HL-60 (cell line): ENCODE data around the gene GLP1R.

Experiments used
- DNase-seq, 2 experiments: peaks; one replicate each; pipeline ENCODE4 v3.0.0-alpha.2; 2010 to 2020; ENCODE audit warnings: low read depth in 1 of 2, low spot score in 1 of 2
- H3K27ac ChIP-seq: fragments of 250-450 bp; sonication (Bioruptor Pico); replicated peaks from 2 replicates; pipeline ENCODE4 v1.5.1; 2020; ENCODE audit warnings: mild to moderate bottlenecking, moderate library complexity
- H3K27me3 ChIP-seq: fragments of 250-450 bp; sonication (Bioruptor Pico); 2 replicates; pipeline ENCODE4 v1.5.1; 2021; ENCODE audit warnings: mild to moderate bottlenecking, moderate library complexity; ENCODE audit not compliant: insufficient read depth, poor library complexity, severe bottlenecking
- H3K4me3 ChIP-seq: replicated peaks from 2 replicates; pipeline ENCODE4 v1.5.1; 2011; ENCODE audit warnings: mild to moderate bottlenecking, control low read depth, low read length; ENCODE audit not compliant: insufficient read depth
- GABPA ChIP-seq: IDR thresholded peaks from 2 replicates; pipeline ENCODE4 v1.6.1; 2012; ENCODE audit warnings: low read depth
- POLR2AphosphoS5 ChIP-seq: IDR thresholded peaks from 2 replicates; pipeline ENCODE4 v1.6.1; 2012; ENCODE audit warnings: low read depth
- SPI1 ChIP-seq: IDR thresholded peaks from 2 replicates; pipeline ENCODE4 v1.6.1; 2012; ENCODE audit warnings: low read depth, mild to moderate bottlenecking, borderline replicate concordance
- TF ChIP-seq, protein P1 (sequence below): IDR thresholded peaks from one replicate; pipeline ENCODE4 v1.5.1; 2011; ENCODE audit warnings: low read length, control low read depth, inconsistent platforms; ENCODE audit not compliant: insufficient read depth
- TF ChIP-seq, protein P2 (sequence below): IDR thresholded peaks from 2 replicates; pipeline ENCODE4 v1.6.1; 2012; ENCODE audit warnings: low read depth; ENCODE audit not compliant: insufficient replicate concordance

GLP1R gene

DNA sequence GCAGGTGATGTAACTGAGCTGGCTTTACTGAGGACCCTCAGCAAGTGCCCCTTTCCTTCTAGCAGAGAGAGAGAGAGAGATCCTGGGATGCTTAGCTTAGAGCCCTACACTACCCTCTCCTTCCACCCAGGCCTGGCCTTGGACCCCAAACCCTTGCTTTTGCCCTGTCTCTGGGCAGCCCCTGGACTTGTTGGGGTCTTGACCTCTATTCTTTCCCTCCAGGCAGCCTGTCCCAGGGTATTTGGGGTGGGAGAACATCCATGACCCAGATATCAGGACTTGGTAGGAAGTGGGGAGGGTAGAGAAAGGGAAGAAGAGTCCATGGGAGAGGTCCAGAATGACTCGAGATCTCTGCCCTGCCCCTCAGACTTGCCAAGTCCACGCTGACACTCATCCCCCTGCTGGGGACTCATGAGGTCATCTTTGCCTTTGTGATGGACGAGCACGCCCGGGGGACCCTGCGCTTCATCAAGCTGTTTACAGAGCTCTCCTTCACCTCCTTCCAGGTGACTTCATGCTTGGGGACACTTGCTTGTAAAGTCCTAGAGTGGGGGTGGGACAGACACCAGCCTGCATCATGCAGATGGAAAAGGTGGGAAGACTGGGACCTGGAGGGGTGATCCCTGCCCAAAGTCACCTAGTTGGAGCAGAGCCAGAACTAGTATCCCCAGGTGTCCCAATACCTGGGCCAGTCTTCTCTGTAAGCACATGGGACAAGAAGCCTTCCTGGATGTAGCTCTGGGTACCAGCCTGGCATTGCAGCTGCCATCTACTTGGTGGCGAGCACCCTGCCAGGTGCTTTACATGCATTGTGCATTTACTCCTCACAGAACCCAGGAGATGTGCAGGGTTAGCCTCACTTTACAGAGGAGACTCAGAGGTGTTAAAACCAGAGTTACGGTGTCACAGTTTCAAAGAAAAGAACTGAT lies 30.9 kb downstream of the GLP1R start:
- H3K27ac ChIP-seq, result no peak overlapping the region
- no peaks in the 10 kb centered on the region for H3K27me3 ChIP-seq
- TF ChIP-seq SPI1 (no peak), GABPA (no peak), POLR2AphosphoS5 (no peak)
- TF ChIP-seq, protein P1, sequence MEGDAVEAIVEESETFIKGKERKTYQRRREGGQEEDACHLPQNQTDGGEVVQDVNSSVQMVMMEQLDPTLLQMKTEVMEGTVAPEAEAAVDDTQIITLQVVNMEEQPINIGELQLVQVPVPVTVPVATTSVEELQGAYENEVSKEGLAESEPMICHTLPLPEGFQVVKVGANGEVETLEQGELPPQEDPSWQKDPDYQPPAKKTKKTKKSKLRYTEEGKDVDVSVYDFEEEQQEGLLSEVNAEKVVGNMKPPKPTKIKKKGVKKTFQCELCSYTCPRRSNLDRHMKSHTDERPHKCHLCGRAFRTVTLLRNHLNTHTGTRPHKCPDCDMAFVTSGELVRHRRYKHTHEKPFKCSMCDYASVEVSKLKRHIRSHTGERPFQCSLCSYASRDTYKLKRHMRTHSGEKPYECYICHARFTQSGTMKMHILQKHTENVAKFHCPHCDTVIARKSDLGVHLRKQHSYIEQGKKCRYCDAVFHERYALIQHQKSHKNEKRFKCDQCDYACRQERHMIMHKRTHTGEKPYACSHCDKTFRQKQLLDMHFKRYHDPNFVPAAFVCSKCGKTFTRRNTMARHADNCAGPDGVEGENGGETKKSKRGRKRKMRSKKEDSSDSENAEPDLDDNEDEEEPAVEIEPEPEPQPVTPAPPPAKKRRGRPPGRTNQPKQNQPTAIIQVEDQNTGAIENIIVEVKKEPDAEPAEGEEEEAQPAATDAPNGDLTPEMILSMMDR, result no peak
- TF ChIP-seq, protein P2, sequence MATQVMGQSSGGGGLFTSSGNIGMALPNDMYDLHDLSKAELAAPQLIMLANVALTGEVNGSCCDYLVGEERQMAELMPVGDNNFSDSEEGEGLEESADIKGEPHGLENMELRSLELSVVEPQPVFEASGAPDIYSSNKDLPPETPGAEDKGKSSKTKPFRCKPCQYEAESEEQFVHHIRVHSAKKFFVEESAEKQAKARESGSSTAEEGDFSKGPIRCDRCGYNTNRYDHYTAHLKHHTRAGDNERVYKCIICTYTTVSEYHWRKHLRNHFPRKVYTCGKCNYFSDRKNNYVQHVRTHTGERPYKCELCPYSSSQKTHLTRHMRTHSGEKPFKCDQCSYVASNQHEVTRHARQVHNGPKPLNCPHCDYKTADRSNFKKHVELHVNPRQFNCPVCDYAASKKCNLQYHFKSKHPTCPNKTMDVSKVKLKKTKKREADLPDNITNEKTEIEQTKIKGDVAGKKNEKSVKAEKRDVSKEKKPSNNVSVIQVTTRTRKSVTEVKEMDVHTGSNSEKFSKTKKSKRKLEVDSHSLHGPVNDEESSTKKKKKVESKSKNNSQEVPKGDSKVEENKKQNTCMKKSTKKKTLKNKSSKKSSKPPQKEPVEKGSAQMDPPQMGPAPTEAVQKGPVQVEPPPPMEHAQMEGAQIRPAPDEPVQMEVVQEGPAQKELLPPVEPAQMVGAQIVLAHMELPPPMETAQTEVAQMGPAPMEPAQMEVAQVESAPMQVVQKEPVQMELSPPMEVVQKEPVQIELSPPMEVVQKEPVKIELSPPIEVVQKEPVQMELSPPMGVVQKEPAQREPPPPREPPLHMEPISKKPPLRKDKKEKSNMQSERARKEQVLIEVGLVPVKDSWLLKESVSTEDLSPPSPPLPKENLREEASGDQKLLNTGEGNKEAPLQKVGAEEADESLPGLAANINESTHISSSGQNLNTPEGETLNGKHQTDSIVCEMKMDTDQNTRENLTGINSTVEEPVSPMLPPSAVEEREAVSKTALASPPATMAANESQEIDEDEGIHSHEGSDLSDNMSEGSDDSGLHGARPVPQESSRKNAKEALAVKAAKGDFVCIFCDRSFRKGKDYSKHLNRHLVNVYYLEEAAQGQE, result no peak
- no peak overlapping the region for H3K4me3 ChIP-seq
- no peak for DNase-seq

DNA sequence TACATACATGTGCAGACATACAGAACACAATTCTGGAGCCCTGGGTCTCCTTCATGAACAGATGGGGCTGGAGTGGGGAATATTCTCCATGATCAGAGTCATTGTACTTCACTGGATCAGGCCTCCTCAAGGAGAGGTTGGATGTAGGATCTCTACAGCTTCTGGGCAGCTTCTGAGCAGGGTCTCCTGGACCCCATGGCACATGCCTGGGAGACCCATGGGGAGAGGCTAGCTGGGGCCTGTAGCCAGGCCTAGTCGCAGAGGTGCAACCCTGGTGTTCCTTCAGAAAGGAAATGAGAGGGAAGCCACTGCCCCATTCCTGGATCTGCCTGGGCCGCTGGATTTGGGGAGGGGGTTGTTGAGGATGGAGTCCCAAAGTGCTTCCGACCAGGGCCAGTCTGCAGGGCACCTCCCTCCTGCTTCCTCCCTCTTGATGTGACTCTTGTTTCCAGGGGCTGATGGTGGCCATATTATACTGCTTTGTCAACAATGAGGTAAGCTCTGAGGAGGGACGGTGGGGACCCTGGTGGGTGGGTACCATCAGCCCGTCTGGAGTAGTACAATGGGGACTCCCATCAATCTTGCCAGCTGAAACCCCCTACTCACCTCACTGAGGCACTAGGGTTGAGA lies 31.8 kb downstream of the GLP1R start:
- Histone ChIP-seq H3K27ac (no peak overlapping the region), H3K27me3 (no peaks in the 10 kb centered on the region), H3K4me3 (no peak overlapping the region)
- no peak for DNase-seq
- TF ChIP-seq, protein P1, result no peak
- TF ChIP-seq SPI1, result no peak
- no peak for TF ChIP-seq GABPA
- no peak for TF ChIP-seq POLR2AphosphoS5
- TF ChIP-seq, protein P2, result no peak

DNA sequence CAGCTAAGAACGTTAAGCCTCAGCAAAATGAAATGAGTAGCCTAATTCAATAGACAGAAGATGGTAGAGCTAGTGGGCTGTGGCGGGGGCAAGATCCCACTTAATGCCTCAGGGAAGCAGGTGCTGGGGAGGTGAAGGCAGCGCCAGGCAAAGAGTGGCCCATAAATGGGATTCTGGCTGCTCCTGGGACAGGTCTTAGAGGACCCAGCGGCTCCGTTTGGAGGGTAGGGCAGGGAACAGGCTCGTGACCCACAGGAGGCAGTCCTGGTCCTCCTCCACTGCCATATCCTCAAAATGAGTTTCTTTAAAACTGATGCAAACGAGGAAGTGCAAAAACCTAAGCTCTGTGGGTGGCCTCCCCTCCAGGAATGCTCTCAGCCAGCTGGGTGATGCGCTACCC lies 33.7 kb downstream of the GLP1R start:
- Histone ChIP-seq H3K4me3 (no peak overlapping the region), H3K27me3 (peaks cover 6% of the 10 kb centered on the region), H3K27ac (no peak overlapping the region)
- no peak for TF ChIP-seq GABPA
- TF ChIP-seq, protein P2, result no peak
- TF ChIP-seq SPI1, result no peak
- TF ChIP-seq, protein P1, result no peak
- no peak for TF ChIP-seq POLR2AphosphoS5
- DNase-seq, result no peak
